ENCODE data around the gene PTAR1. TPM values are rescaled to one million over a fixed set of nuclear protein-coding genes. Genes with fewer than 3 reads are reported as not detected.

The PTAR1 gene
- total RNA-seq, 1 experiment from 2014 or later, result 32.2 TPM

- H2AFZ ChIP-seq (ENCODE audit: low read depth, low read length, poor library complexity, severe bottlenecking), result no peak overlapping the region
- ATAC-seq (no peak), DNase-seq (ENCODE audit: low read depth, low spot score) (no peak)
- RAD21 ChIA-PET (ENCODE audit: low non-redundant PET in 1 of 2, low total read pairs in 2 of 2, uncharacterized antibody in 2 of 2, unreplicated experiment in 2 of 2), result no interaction called here
- peaks cover 36% of the 10 kb centered on the region for H3K79me2 ChIP-seq (ENCODE audit: insufficient read depth, low read length)
- H3K4me3 ChIP-seq (replicated peaks in 1 of 2; ENCODE audit: low read depth in 1 of 2, low read length in 2 of 2), result no peak overlapping the region
- TF ChIP-seq ZBTB33 (IDR thresholded peaks at IDR 0.05; ENCODE audit: extremely low read depth, insufficient replicate concordance, low read length), result no peak
- TF ChIP-seq EZH2 (IDR thresholded peaks at IDR 0.05), result no peak
- no peak for TF ChIP-seq ATF3 (IDR thresholded peaks at IDR 0.05)
- TF ChIP-seq SIN3A (IDR thresholded peaks at IDR 0.05; ENCODE audit: low read depth), result no peak
- TF ChIP-seq CEBPB (IDR thresholded peaks at IDR 0.05; ENCODE audit: low read depth), result no peak
- TF ChIP-seq RAD21 (IDR thresholded peaks at IDR 0.05; ENCODE audit: low read depth), result no peak
- no peak for TF ChIP-seq CBX3 (IDR thresholded peaks at IDR 0.05; ENCODE audit: low read depth)
- TF ChIP-seq EZH2phosphoT487 (IDR thresholded peaks at IDR 0.05; ENCODE audit: borderline replicate concordance), result no peak
- TF ChIP-seq MAX (IDR thresholded peaks at IDR 0.05), result no peak
- no peak for TF ChIP-seq EGR1 (IDR thresholded peaks at IDR 0.05; ENCODE audit: low read depth)
- no peak for TF ChIP-seq SRF (IDR thresholded peaks at IDR 0.05; ENCODE audit: low read depth)
- no peak for TF ChIP-seq ZNF274 (IDR thresholded peaks at IDR 0.05; ENCODE audit: low read depth, low read length)
- TF ChIP-seq YY1 (IDR thresholded peaks at IDR 0.05; ENCODE audit: extremely low read depth, insufficient replicate concordance, low read depth, low read length), result no peak
- no peak for TF ChIP-seq REST (IDR thresholded peaks at IDR 0.05; ENCODE audit: low read depth)
- POLR2A ChIA-PET, result no interaction called here
- H3K27me3 ChIP-seq (ENCODE audit: insufficient read depth, low read length), result no peaks in the 10 kb centered on the region
- BruUV-seq (replicated peaks), result no TSS peak
- CTCF ChIA-PET, result no interaction called here
- intact Hi-C loops (cut with micrococcal nuclease), result no loop called here
- no peak overlapping the region for H3K9ac ChIP-seq (ENCODE audit: low read length)
- no peaks in the 10 kb centered on the region for H3K9me3 ChIP-seq (ENCODE audit: control insufficient read depth in 1 of 2, insufficient read depth in 1 of 2, low read depth in 1 of 2, low read length in 2 of 2)
- H3K36me3 ChIP-seq (ENCODE audit: control insufficient read depth in 1 of 2, insufficient read depth in 2 of 2, low read length in 2 of 2), result no peaks in the 10 kb centered on the region
- H3K9me2 ChIP-seq (ENCODE audit: insufficient read depth), result no peaks in the 10 kb centered on the region
- no peaks in the 10 kb centered on the region for H4K20me1 ChIP-seq (ENCODE audit: insufficient read depth)
- H3K4me1 ChIP-seq (ENCODE audit: control insufficient read depth in 1 of 2, insufficient read depth in 2 of 2, low read length in 2 of 2), result no peaks in the 10 kb centered on the region; a peak in 1 of 4 replicates
- no peak overlapping the region for H3K27ac ChIP-seq (ENCODE audit: low read depth, low read length)
- H3K4me2 ChIP-seq (ENCODE audit: low read length), result no peak overlapping the region
Measured at GRCh38 chr9:69743930-69744329, 15.9 kb downstream of the PTAR1 start.
